ENCODE measurements around the gene MBNL1.

Gene MBNL1

DNA sequence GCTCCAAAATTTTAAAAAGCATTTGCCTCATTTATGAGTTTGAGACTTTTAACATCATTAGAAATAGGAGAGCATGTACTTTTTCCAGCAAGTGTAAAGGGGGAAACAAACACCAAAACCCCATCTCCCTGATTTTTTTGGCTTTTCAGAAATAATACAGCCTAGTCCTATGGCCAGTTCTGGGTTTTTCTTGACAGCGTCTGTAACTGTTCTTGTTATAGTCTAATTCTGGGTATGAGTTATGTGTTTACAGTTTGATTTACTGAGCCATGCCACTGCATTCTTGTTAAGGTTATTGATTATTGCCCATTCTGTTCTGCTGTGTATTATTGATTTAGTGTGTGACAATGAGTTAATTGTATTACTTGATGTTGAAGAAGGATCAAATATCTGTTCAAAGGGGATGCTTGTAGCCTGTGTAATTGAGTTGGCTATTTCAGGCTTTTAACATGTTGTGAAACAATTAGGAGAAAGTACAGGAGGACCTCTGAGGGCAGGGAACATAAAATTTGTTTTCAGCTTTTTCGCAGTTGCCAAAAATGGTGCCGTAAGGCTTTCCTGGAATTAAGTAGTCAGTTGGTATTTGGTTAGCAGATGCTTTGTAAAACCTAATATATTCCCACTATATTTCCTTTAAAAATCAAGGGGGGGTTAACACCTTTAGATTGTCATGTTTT lies 46.1 kb downstream of the MBNL1 start:
- H3K4me2 ChIP-seq (ENCODE audit: low read length), result no peak overlapping the region
- peaks cover 100% of the 10 kb centered on the region for H3K79me2 ChIP-seq (ENCODE audit: control insufficient read depth, low read length)

DNA sequence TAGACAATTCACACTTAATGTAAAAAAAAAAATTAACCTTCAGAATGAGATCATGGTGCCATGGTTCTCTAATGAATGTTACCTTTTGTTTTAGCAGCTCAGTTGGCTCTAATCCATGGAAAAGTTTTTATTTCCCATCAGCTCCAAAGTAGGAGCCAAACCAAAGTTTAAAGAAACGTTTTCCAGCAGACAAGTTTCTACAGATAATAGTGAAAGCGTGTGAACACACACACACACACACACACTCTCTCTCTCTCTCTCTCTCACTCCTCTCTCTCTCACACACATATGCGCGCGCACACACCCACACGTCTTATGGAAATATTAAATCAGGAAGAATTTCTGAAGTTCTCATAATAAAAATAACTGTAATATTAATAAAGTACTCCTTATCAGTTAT lies 46.9 kb downstream of the MBNL1 start:
- no peaks in the 10 kb centered on the region for H3K9me2 ChIP-seq (replicated peaks; ENCODE audit: control insufficient read depth, low read length)
- TF ChIP-seq, protein P1, sequence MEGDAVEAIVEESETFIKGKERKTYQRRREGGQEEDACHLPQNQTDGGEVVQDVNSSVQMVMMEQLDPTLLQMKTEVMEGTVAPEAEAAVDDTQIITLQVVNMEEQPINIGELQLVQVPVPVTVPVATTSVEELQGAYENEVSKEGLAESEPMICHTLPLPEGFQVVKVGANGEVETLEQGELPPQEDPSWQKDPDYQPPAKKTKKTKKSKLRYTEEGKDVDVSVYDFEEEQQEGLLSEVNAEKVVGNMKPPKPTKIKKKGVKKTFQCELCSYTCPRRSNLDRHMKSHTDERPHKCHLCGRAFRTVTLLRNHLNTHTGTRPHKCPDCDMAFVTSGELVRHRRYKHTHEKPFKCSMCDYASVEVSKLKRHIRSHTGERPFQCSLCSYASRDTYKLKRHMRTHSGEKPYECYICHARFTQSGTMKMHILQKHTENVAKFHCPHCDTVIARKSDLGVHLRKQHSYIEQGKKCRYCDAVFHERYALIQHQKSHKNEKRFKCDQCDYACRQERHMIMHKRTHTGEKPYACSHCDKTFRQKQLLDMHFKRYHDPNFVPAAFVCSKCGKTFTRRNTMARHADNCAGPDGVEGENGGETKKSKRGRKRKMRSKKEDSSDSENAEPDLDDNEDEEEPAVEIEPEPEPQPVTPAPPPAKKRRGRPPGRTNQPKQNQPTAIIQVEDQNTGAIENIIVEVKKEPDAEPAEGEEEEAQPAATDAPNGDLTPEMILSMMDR (IDR thresholded peaks at IDR 0.05; ENCODE audit: low read depth, low read length, poor library complexity, severe bottlenecking), result no peak
- no peak for TF ChIP-seq EZH2phosphoT487 (IDR thresholded peaks at IDR 0.05; ENCODE audit: borderline replicate concordance, low read length)
- H3K79me2 ChIP-seq (ENCODE audit: control insufficient read depth, low read length), result peaks cover 100% of the 10 kb centered on the region
- peaks cover 59% of the 10 kb centered on the region for H3K4me1 ChIP-seq (ENCODE audit: control insufficient read depth, low read length)
- no peaks in the 10 kb centered on the region for H3K27me3 ChIP-seq (ENCODE audit: control insufficient read depth, low read length)
- peaks cover 4% of the 10 kb centered on the region; the same call in 1 of the 2 replicates for H4K20me1 ChIP-seq (ENCODE audit: control insufficient read depth, insufficient read depth, low read depth, low read length)
- H3K9me3 ChIP-seq (ENCODE audit: control insufficient read depth, insufficient read depth, low read length), result no peaks in the 10 kb centered on the region
- no peak overlapping the region for H3K4me3 ChIP-seq (ENCODE audit: low read length)
- peaks cover 23% of the 10 kb centered on the region for H3F3A ChIP-seq (ENCODE audit: control insufficient read depth, insufficient read depth)
- peaks cover 64% of the 10 kb centered on the region for H3K36me3 ChIP-seq (ENCODE audit: control insufficient read depth, low read length)
- no peak overlapping the region for H3K27ac ChIP-seq (ENCODE audit: low read depth, low read length)
- H3K4me2 ChIP-seq (ENCODE audit: low read length), result no peak overlapping the region

More for the DNA sequence above, 46.1 kb downstream of the MBNL1 start:
- Histone ChIP-seq H3K9me2 (replicated peaks; ENCODE audit: control insufficient read depth, low read length) (no peaks in the 10 kb centered on the region), H3K27ac (ENCODE audit: low read depth, low read length) (no peak overlapping the region), H3K4me1 (ENCODE audit: control insufficient read depth, low read length) (peaks cover 51% of the 10 kb centered on the region), H3F3A (ENCODE audit: control insufficient read depth, insufficient read depth) (peaks cover 21% of the 10 kb centered on the region), H4K20me1 (ENCODE audit: control insufficient read depth, insufficient read depth, low read depth, low read length) (no peaks in the 10 kb centered on the region), H3K36me3 (ENCODE audit: control insufficient read depth, low read length) (peaks cover 64% of the 10 kb centered on the region), H3K27me3 (ENCODE audit: control insufficient read depth, low read length) (no peaks in the 10 kb centered on the region), H3K4me3 (ENCODE audit: low read length) (no peak overlapping the region), H3K9me3 (ENCODE audit: control insufficient read depth, insufficient read depth, low read length) (no peaks in the 10 kb centered on the region)
- TF ChIP-seq EZH2phosphoT487 (IDR thresholded peaks at IDR 0.05; ENCODE audit: borderline replicate concordance, low read length), result no peak
- TF ChIP-seq, protein P1 (IDR thresholded peaks at IDR 0.05; ENCODE audit: low read depth, low read length, poor library complexity, severe bottlenecking), result no peak

DNA sequence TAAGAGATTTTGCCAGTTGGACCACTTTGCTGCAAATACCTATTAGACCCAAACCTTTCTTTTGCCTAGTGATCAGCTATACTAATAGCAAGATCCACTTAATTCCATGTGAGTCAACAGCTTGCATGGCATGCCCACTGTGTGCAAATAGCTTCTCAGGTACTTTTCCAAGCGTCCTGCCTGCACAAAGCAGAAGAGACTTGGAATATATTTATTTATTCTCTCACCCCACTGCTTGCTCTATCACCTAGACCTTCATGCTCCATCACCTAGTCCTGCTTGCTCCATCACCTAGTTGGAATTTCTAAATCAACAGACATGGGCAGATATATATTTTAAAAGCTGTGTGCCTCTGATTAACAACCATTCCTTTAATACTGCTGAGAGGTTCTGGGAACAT lies 47.6 kb downstream of the MBNL1 start:
- H3K9me3 ChIP-seq (ENCODE audit: control insufficient read depth, insufficient read depth, low read length), result no peaks in the 10 kb centered on the region
- TF ChIP-seq, protein P1 (IDR thresholded peaks at IDR 0.05; ENCODE audit: low read depth, low read length, poor library complexity, severe bottlenecking), result no peak
- no peak for TF ChIP-seq EZH2phosphoT487 (IDR thresholded peaks at IDR 0.05; ENCODE audit: borderline replicate concordance, low read length)
- H3K4me2 ChIP-seq (ENCODE audit: low read length), result no peak overlapping the region
- H3K36me3 ChIP-seq (ENCODE audit: control insufficient read depth, low read length), result peaks cover 69% of the 10 kb centered on the region
- H3K9me2 ChIP-seq (replicated peaks; ENCODE audit: control insufficient read depth, low read length), result no peaks in the 10 kb centered on the region
- H3K27me3 ChIP-seq (ENCODE audit: control insufficient read depth, low read length), result no peaks in the 10 kb centered on the region
- H3K79me2 ChIP-seq (ENCODE audit: control insufficient read depth, low read length), result peaks cover 100% of the 10 kb centered on the region
- peaks cover 28% of the 10 kb centered on the region for H3F3A ChIP-seq (ENCODE audit: control insufficient read depth, insufficient read depth)
- peaks cover 4% of the 10 kb centered on the region; the same call in 1 of the 2 replicates for H4K20me1 ChIP-seq (ENCODE audit: control insufficient read depth, insufficient read depth, low read depth, low read length)
- no peak overlapping the region for H3K4me3 ChIP-seq (ENCODE audit: low read length)
- peaks cover 66% of the 10 kb centered on the region for H3K4me1 ChIP-seq (ENCODE audit: control insufficient read depth, low read length)
- no peak overlapping the region for H3K27ac ChIP-seq (ENCODE audit: low read depth, low read length)
